Measurements from ENCODE around the gene LHFPL3.

LHFPL3 gene

DNA sequence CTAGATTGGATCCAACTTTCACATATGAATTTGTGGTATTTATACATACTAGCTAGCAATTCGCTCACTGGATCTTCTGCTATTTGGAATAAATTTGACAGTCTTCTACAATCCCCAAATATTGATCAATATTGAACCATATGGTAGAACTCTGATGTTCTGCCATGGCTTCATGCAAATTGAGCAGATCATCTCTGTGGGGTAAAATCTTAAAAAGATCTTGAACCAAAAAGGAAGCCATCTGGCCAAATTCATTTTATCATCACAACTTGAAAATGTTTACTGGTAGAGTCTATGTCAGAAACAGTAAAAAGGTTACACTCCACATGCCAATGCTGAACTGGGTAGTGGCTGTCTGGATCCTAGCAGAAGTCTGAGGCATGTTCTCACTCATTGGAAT lies 80.0 kb downstream of the LHFPL3 start:
- no peak for TF ChIP-seq ZNF274 (IDR thresholded peaks at IDR 0.05; ENCODE audit: low read depth, low read length)
- no peak overlapping the region for H3K4me3 ChIP-seq (ENCODE audit: low read length)

DNA sequence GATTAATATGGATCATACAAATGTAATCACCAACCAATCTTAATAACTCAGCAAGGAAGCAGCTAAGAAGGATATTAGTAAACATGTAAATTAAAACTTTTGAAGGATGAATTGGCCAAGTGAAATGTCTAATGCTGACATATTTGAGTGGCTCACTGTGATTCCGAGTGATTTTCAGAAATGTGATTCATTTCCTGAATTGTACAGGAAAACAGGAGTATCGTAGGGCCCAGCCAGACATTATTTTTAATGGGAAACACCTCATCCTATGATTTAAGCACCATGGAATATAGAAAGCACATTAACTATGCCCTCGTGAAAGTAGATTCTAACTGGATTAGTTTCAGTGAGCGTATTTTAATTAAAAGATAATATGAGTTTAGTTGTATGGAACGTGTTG lies 82.3 kb downstream of the LHFPL3 start:
- no peak overlapping the region for H3K4me3 ChIP-seq (ENCODE audit: low read length)
- TF ChIP-seq ZNF274 (IDR thresholded peaks at IDR 0.05; ENCODE audit: low read depth, low read length): no peak

DNA sequence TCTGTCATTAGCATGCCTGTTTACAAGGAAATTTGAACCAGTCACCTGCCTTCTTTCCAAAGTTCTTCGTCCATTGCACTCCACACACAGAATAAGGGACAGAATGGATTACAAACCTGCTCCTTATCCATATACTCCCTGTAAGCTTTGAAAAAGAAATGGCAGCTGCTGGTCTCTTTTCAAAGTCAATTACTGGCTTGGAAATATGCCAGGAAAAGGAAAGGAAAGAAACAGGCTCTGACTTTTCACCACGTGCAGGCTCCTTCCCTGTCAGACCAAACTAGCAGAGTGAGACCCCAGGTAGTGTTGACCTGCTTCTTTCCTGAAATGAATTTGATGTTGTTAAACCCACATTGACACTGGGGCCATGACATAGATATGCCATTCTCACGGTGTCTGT lies 84.5 kb downstream of the LHFPL3 start:
- no peak for TF ChIP-seq ZNF274 (IDR thresholded peaks at IDR 0.05; ENCODE audit: low read depth, low read length)
- H3K4me3 ChIP-seq (ENCODE audit: low read length): no peak overlapping the region

DNA sequence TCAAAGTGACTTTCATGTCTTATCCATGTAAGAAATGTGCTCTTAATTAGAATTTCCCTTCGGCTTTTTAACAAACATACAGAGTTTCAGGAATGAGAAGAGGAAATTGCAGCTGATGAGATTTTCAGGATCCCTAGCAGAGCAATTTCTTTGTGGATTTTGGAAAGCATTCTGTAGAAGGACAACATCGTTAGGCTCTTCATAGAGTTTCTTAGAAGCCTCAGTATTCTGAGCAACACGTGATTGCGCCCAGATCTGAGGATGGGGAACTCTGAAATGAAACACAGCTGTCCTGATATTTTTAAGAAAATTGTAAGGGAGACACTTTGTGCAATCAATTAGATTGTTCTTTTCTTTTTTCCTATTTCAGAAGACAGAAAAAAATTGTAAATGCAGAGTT lies 85.8 kb downstream of the LHFPL3 start:
- TF ChIP-seq ZNF274 (IDR thresholded peaks at IDR 0.05; ENCODE audit: low read depth, low read length): no peak
- H3K4me3 ChIP-seq (ENCODE audit: low read length): no peak overlapping the region

DNA sequence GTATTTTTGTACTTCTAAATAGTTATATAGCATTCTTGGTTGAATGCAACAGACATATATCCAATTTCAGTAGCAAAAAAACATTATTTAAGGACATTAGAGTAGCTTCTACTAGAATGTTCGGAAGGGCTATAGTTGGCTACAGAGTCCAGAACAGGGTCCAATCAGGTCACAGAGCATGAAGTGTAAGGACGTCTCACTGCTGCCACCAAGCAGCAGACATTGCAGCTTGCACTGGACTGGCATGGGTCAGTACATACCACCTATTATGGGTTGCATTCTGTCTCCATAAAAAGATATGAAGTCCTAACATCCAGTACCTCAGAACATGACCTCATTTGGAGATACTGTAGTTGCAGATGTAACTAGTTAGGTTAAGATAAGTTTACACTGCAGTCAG lies 87.3 kb downstream of the LHFPL3 start:
- H3K4me3 ChIP-seq (ENCODE audit: low read length): no peak overlapping the region
- no peak for TF ChIP-seq ZNF274 (IDR thresholded peaks at IDR 0.05; ENCODE audit: low read depth, low read length)

DNA sequence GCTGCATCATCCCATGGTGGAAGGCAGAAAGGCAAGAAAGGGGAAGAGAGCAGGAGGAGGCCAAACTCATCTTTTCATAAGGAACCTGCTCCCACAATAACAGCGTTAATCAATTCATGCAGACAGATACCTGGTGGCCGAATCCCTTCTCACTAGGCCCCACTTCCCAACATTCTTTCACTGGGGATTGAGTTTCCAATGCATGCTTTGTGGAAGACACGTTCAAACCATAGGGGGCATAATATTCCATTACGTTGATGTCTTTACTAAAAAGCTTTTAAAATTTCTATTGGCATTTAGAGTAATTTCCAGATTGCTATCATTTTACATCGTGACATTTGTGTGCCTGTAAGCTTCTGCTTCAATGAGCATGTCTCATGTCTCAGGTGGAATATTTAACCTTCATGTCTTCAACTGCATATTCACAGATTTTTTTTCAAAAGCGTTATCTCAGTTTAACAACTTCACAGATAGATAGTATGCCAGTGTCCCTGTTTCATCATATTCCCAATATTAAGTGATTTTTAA lies 88.5 kb downstream of the LHFPL3 start:
- no peak for TF ChIP-seq ZNF274 (IDR thresholded peaks at IDR 0.05; ENCODE audit: low read depth, low read length)
- H3K4me3 ChIP-seq (ENCODE audit: low read length): no peak overlapping the region

DNA sequence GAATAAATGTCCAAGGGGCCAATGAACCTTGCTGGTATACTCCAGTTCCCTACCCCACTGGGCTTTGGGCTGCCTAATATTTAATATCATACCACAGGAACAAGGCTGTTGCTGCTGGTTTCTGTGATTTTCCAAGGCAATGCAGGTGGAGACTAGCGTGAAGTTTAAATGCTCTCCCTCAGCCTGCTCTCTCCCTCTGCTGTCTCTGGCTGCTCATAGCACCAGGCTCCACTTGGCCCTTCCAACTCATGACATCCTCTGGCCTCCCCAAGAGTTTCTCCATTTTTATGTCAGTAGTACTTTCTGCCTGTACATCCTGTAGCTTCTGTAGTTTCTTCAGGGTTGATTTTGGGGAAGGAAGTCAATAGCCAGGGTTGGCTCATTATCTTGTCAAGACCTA lies 103.5 kb downstream of the LHFPL3 start:
- H3K4me3 ChIP-seq (ENCODE audit: low read length): no peak overlapping the region
- no peak for TF ChIP-seq ZNF274 (IDR thresholded peaks at IDR 0.05; ENCODE audit: low read depth, low read length)

DNA sequence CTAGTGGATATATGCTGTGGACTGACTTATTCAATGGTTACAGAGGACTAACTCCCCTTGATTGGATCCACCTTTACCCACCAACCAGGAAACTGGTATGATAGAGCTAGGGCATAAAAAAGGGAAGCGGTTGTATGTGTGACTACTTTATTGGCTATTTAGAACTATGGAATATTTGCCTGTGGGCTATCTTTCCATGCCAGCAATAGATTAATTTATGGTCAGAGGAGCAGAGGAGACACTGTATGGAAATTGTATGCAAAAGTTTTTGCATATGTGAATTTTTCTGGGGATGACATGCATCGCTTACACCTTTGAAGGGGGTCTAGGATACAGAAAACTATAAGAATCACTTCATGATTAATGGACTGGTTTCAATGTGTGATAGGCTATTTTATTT lies 105.7 kb downstream of the LHFPL3 start:
- no peak overlapping the region for H3K4me3 ChIP-seq (ENCODE audit: low read length)
- TF ChIP-seq ZNF274 (IDR thresholded peaks at IDR 0.05; ENCODE audit: low read depth, low read length): no peak

DNA sequence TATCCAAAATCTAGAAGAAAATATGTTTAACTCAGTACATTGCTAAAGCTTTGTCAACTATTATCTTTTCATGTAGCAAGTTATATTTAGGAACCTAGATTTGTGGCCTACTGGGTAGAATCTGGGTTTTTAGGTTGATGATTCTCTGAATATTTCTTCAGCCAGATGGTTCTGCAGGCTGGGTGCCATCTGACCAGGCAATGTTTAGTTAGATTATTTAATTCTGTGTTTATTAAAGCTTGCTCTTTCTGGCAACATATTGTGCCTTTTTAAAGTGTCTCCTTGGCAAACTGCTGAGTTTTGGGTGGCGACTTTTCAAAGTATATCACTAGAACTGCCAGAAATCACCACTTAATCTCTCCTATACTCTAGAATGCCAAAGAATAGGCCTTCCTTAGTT lies 114.1 kb downstream of the LHFPL3 start:
- no peak overlapping the region for H3K4me3 ChIP-seq (ENCODE audit: low read length)
- no peak for TF ChIP-seq ZNF274 (IDR thresholded peaks at IDR 0.05; ENCODE audit: low read depth, low read length)

DNA sequence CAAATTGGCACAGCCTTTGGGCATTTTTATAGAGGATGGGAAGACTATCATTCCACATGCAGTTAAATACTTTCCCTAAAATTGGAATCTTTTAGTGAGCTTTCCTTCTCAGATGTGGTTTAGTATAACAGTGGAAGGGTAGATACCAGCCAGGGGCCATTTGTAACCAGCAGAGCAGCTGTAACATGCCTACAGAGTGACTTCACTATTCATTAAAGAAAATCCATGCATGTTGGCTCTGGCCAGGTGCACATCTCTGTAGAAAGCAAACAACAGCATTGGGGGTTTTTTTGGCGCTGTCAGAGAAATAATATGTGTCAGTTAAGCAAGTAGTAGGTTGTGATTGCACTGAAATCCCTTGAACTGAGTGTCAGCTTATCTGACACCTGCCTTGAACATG lies 115.6 kb downstream of the LHFPL3 start:
- no peak for TF ChIP-seq ZNF274 (IDR thresholded peaks at IDR 0.05; ENCODE audit: low read depth, low read length)

DNA sequence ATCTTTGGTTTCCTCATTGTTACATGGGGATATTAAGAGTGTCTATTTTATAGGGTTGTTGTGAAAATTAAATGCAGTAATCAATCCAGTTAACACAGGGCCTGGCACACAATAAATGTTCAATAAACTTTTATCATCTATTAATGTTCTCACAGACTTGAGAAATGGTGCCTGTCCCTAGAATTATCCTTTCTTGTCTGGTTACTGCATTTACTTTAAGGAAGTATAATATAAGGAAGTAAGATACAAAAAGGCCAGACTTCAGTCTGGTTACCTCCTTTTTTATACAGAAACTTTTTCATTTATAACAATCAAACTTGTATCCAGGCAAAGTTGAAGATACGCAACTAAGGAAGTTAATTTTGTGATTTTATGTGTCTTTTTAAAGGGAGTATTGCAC lies 117.0 kb downstream of the LHFPL3 start:
- H3K4me3 ChIP-seq (ENCODE audit: low read length): no peak overlapping the region
- no peak for TF ChIP-seq ZNF274 (IDR thresholded peaks at IDR 0.05; ENCODE audit: low read depth, low read length)

More for the DNA sequence above, 115.6 kb downstream of the LHFPL3 start:
- no peak overlapping the region for H3K4me3 ChIP-seq (ENCODE audit: low read length)

DNA sequence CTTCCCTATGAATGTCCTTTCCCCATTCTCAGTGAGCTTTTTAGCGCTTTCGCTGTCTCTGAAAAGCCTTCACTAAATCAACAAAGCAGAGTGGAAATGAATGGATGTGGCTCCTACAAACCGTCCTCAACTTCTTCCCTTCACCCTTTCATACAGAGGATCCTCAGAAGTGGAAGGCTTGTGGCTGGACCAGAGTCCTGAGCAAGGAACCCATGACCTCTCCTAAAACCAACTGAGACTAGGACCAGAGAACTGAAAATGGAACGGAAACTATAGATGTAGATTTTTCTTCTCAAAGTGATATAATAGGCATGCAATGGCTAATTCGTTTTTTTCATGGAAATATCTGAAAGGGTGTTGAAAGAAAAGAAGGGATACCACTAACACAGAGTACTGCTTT lies 122.5 kb downstream of the LHFPL3 start:
- TF ChIP-seq ZNF274 (IDR thresholded peaks at IDR 0.05; ENCODE audit: low read depth, low read length): no peak
- H3K4me3 ChIP-seq (ENCODE audit: low read length): no peak overlapping the region

DNA sequence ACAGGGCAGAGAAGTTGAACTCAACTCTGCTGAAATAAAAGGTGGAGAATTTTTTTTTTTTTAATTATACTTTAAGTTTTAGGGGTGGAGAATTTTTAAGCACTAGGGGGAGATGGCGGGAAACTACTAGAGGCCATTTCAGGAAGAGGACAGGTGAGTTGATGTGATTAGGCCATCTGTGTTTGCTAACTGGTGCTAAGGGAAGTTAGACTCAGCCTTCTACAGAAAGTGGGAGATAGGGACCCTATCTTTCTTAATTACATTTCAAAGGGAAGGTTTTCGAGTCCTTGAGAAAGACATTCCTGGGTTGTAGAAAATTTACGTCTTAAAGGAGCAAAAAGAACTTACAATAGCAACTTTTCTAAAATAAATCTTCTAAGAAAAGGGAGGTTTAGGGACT lies 124.8 kb downstream of the LHFPL3 start:
- TF ChIP-seq ZNF274 (IDR thresholded peaks at IDR 0.05; ENCODE audit: low read depth, low read length): no peak

DNA sequence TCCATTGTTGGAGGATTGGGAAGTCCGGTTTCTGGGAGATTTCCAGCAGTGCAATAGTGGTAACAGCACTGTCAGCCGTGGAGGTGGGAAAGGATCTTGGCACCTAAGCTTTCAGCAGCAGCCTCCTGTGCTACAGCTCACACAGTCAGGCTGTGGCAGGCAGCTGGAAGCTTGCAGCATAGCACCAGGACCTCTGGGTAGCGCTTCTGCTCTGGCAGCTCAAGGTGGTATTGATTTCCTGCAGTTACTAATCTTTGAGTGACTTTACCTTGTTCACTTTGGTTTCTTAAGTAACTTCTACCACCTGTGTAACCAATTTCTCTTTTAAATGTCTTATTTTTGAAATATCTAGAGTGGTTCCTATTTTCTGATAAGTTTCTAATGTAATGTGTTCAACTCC lies 130.5 kb downstream of the LHFPL3 start:
- TF ChIP-seq ZNF274 (IDR thresholded peaks at IDR 0.05; ENCODE audit: low read depth, low read length): no peak

More for the DNA sequence above, 124.8 kb downstream of the LHFPL3 start:
- H3K4me3 ChIP-seq (ENCODE audit: low read length): no peak overlapping the region

DNA sequence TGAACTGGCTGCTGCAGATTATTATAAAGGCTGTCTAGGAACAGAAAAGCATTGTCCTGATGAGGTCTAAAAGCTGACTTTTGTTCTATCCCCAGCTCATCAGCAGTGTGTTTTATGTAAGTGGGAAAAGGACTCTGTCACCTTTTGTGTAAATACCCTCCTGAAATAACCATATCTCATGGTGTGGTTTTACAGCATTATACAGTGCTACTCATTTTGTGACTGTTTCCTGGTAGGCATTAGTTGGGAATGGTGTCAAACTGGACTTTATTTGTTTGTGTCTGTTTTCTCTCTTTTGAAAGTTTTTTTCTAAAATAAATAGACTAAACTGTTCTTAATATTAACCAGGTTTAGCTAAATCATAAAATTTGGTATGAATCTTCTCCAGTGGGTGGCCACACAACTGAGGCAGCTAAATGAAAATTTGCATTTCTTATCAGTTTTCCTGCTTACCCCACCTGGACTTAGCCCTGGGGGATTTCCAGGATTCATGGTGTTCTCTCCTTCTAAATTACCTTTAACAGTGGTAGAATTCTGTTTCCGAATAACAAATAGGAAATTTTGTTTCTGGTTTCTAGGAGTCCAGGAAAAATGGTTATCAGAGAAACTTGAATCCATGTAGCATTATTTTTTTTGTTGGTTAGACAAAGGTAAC lies 140.9 kb downstream of the LHFPL3 start:
- no peak overlapping the region for H3K4me3 ChIP-seq (ENCODE audit: low read length)
- no peak for TF ChIP-seq ZNF274 (IDR thresholded peaks at IDR 0.05; ENCODE audit: low read depth, low read length)

More for the DNA sequence above, 130.5 kb downstream of the LHFPL3 start:
- no peak overlapping the region for H3K4me3 ChIP-seq (ENCODE audit: low read length)

DNA sequence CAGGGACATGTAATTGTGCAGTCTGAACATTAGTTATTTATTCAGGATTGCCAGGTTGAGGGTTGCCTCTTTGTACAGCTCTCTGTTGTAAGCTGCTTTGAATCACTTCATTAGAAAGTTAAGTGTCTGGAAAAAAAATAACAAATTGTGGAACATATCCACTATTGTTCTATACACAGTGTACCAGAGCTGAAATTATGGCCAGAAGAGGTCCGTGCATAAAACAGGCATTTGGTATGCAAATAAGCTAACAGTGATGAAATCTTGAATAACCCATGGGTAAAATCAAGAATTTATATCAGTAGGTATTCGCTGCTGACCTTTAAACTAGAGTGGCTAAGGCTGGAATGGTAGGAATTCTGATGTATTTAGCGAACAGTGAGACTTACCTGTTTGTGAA lies 152.1 kb downstream of the LHFPL3 start:
- no peak for TF ChIP-seq ZNF274 (IDR thresholded peaks at IDR 0.05; ENCODE audit: low read depth, low read length)
- H3K4me3 ChIP-seq (ENCODE audit: low read length): no peak overlapping the region
